ENCODE measurements around the gene ODF2L.
"Not testable (repeated sequence)": the region's sequence is repeated elsewhere in the genome, so short reads cannot be mapped to it uniquely, and the experiment has no call there.

ODF2L gene

DNA sequence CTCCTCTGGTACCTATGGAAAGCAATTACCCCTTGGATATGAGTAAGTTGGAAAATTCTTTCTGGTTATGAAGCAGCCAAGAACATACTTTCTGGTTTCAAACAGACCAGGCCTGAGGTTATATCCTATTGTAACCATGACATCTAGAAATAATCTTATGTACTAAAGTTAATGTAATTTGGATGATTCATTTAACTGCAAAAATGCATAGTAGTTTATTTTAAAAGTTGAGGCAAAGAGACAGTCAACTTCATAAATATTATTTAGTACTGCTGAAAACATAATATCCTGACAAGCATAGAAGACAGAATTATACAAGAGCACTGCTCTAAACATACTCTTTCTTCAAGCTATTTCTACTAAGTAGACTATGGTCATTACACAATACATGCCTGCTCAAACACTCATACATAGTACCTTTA lies 25.5 kb downstream of the ODF2L start:
- TF ChIP-seq, protein P1, sequence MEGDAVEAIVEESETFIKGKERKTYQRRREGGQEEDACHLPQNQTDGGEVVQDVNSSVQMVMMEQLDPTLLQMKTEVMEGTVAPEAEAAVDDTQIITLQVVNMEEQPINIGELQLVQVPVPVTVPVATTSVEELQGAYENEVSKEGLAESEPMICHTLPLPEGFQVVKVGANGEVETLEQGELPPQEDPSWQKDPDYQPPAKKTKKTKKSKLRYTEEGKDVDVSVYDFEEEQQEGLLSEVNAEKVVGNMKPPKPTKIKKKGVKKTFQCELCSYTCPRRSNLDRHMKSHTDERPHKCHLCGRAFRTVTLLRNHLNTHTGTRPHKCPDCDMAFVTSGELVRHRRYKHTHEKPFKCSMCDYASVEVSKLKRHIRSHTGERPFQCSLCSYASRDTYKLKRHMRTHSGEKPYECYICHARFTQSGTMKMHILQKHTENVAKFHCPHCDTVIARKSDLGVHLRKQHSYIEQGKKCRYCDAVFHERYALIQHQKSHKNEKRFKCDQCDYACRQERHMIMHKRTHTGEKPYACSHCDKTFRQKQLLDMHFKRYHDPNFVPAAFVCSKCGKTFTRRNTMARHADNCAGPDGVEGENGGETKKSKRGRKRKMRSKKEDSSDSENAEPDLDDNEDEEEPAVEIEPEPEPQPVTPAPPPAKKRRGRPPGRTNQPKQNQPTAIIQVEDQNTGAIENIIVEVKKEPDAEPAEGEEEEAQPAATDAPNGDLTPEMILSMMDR (IDR thresholded peaks at IDR 0.05; ENCODE audit: low read depth, low read length), result no peak
- no peak for DNase-seq (ENCODE audit: extremely low read depth, low read depth)

DNA sequence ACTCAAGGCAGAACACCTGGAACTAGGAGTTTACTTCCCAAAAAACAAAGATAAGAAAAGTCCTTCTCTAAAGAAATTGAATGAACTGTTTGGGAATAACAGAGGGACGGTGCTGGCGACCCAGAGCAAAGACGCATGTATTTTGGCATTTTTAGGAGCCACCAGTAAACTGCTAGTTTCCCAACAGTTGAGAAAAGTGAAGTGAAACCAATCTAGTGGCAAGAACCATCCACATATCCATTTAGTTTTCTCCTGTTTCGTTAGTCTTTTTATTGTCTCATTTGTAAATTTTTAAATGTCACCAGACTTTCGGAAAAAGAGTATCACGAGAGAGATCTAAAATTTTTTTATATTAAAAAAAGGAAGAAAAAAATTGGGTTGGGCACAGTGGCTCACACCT lies 30.2 kb downstream of the ODF2L start:
- TF ChIP-seq, protein P1 (IDR thresholded peaks at IDR 0.05; ENCODE audit: low read depth, low read length), result no peak
- no peak for DNase-seq (ENCODE audit: extremely low read depth, low read depth)

DNA sequence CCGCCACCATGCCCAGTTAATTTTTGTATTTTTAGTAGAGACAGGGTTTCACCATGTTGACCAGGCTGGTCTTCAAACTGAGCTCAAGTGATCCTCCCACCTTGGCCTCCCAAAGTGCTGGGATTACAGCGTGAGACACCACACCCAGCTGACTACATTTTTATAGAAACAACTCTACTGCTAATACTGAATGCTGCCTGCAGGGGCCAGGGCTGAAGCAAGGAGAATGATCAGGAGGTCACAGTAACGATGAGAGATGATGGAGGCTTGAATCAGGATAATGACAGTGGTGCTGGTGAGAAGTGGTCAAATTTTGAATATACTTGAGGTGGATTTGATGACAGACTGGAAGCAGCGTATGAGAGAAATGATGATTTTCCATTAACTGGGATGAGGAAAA lies 33.3 kb downstream of the ODF2L start:
- no peak for DNase-seq (ENCODE audit: extremely low read depth, low read depth)
- TF ChIP-seq, protein P1 (IDR thresholded peaks at IDR 0.05; ENCODE audit: low read depth, low read length), result no peak

DNA sequence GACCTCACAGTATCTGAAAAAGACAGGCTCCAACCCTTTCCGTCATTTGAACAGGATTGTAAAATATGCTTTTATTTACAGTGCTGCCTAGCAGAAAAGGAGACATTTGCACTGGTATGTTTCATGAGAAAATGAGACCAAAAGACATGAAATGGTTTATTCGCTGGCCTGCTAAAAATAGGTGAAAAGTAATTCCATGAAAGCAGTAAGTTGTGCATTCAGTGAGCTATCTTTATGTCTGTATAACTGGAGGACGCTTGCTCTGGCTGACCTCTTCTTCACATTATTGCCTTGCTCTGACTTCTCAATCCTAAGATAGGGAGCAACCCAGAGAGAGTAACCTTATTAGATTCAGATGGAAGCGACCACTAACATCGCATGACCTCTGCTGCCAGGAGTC lies 38.3 kb downstream of the ODF2L start:
- DNase-seq (ENCODE audit: extremely low read depth, low read depth), result no peak

DNA sequence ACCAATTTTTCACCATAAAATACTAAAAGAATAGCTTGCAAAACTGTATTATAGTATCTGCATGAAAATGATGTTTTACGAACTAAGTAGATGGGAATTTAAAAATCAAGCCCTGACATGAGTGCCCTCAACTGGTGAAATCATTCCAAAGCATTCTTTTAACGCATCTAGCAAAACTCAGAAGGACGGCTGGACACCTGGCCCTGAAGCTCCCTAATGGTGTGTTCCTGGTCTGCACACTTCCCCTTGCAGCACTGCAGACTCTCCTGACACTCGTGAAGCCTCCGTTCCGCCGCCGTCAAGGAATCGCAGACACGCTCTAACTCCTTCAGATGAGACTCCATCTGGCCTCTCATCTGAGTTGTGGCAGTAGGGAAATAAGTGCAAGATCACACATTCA lies 39.9 kb downstream of the ODF2L start:
- DNase-seq (ENCODE audit: extremely low read depth, low read depth), result no peak

More for the DNA sequence above, 38.3 kb downstream of the ODF2L start:
- TF ChIP-seq, protein P1 (IDR thresholded peaks at IDR 0.05; ENCODE audit: low read depth, low read length), result no peak

DNA sequence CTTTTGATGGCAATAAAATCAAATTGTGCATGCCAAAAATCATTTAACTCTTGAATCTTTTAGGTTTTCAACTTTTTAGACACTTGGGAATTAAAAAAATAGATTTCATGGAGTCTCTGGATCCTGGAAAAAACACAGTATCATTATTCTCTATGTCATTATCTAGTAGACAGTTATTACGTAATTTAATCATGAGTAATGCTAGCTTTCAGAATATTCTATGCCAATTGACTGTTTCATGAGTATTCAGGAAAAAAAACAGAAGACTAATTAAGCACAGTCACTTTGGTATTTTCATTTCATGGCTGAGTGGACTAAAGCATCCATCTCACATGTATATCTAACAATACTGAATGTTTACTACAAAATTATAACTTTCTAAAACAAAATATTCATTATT lies 44.0 kb downstream of the ODF2L start:
- no peak for DNase-seq (ENCODE audit: extremely low read depth, low read depth)
- TF ChIP-seq, protein P1 (IDR thresholded peaks at IDR 0.05; ENCODE audit: low read depth, low read length), result no peak

More for the DNA sequence above, 39.9 kb downstream of the ODF2L start:
- TF ChIP-seq, protein P1 (IDR thresholded peaks at IDR 0.05; ENCODE audit: low read depth, low read length), result 0 out of 2 replicates have a peak, but pooled peaks have one; percentile 1

DNA sequence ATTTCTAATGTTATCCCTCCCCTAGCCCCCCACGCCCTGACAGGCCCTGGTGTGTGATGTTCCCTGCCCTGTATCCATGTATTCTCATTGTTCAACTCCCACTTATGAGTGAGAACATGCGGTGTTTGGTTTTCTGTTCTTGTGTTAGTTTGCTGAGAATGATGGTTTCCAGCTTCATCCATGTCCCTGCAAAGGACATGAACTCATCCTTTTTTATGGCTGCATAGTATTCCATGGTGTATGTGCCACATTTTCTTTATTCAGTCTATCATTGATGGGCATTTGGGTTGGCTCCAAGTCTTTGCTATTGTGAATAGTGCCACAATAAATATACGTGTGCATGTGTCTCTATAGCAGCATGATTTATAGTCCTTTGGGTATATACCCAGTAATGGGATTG lies 45.9 kb downstream of the ODF2L start:
- DNase-seq (ENCODE audit: extremely low read depth, low read depth), result not testable (repeated sequence)

DNA sequence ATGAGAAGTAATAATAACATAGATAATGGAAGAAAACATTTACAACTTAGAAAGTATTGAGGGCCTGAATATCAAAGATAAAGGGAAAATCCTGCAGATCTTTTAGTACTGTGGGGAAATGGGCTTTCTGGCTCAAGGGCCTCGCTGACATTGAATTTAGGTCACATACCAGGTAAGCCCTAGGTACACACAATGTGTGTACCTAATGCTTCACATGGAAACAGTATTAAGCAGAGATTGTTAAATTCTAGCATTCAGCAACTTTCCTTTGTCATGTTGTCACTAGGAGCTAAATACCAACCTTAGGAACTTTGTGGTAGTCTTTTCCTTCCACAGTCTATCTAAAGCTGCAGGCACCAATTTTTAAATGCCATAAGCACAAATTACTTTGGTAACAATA lies 49.7 kb downstream of the ODF2L start:
- TF ChIP-seq, protein P1 (IDR thresholded peaks at IDR 0.05; ENCODE audit: low read depth, low read length), result no peak
- DNase-seq (ENCODE audit: extremely low read depth, low read depth), result no peak

All from AG09319 (cell line).